ENCODE measurements around the gene SULT2B1. TPM values are rescaled to one million over a fixed set of nuclear protein-coding genes. Genes with fewer than 3 reads are reported as not detected.

Gene SULT2B1
- total and polyA plus RNA-seq, 2 of the 4 experiments (the other 2 are of a cell fraction): 0.09 TPM; not detected in 1

GRCh38 chr19:48569814-48570213 lies 17.8 kb downstream of the SULT2B1 start:
- no peaks in the 10 kb centered on the region for H3K9me3 ChIP-seq (ENCODE audit: control insufficient read depth, insufficient read depth, low read length)
- no TSS peak for BruUV-seq (replicated peaks)
- no peak overlapping the region for H3K14ac ChIP-seq (replicated peaks; ENCODE audit: low read depth, low read length)
- no peak overlapping the region for H3K18ac ChIP-seq (ENCODE audit: low read depth, low read length)
- dilution Hi-C loops (cut with HindIII; ENCODE audit: low sequenced_read_pairs, unreplicated experiment): no loop called here
- no peak for TF ChIP-seq BHLHE40 (IDR thresholded peaks at IDR 0.05; ENCODE audit: low read depth, low read length)
- TF ChIP-seq POLR2A (IDR thresholded peaks at IDR 0.05; ENCODE audit: low read depth, low read length): no peak
- TF ChIP-seq CTCF (conservative IDR thresholded peaks at IDR 0.05; ENCODE audit: low read depth, low read length): no peak
- no peak for TF ChIP-seq CEBPB (IDR thresholded peaks at IDR 0.05; ENCODE audit: low read depth, low read length)
- no peak for TF ChIP-seq MXI1 (IDR thresholded peaks at IDR 0.05; ENCODE audit: borderline replicate concordance, low read depth, low read length)
- no peak for TF ChIP-seq RCOR1 (IDR thresholded peaks at IDR 0.05; ENCODE audit: insufficient replicate concordance, low read length)
- TF ChIP-seq MAFK (IDR thresholded peaks at IDR 0.05; ENCODE audit: low read depth, low read length): no peak
- no peak overlapping the region for H2BK120ac ChIP-seq (ENCODE audit: low read depth, low read length)
- H4K8ac ChIP-seq (ENCODE audit: low read depth in 2 of 2, low read length in 2 of 2): no peak overlapping the region
- CTCF ChIA-PET: no interaction called here
- H3K9ac ChIP-seq (ENCODE audit: low read depth, low read length): no peak overlapping the region
- H3K36me3 ChIP-seq (ENCODE audit: control insufficient read depth, insufficient read depth, low read length): no peaks in the 10 kb centered on the region
- H4K20me1 ChIP-seq (ENCODE audit: insufficient read depth, low read length): no peaks in the 10 kb centered on the region
- no peaks in the 10 kb centered on the region for H3K27me3 ChIP-seq (ENCODE audit: control insufficient read depth, insufficient read depth, low read length)
- POLR2A ChIA-PET (ENCODE audit: unreplicated experiment): no interaction called here
- H3K4ac ChIP-seq (ENCODE audit: low read depth, low read length): no peak overlapping the region
- H3K23ac ChIP-seq (ENCODE audit: low read depth, low read length): no peak overlapping the region
- no peak overlapping the region for H2BK5ac ChIP-seq (ENCODE audit: low read depth, low read length, poor library complexity, severe bottlenecking)
- ATAC-seq (ENCODE audit: low read depth) (0 out of 2 replicates have a peak, but pooled peaks have one; percentile 8), DNase-seq (peak; percentile 56)
- no peaks in the 10 kb centered on the region for H3K9me1 ChIP-seq (ENCODE audit: insufficient read depth, low read length)
- no peak overlapping the region for H3K56ac ChIP-seq (ENCODE audit: extremely low read depth, insufficient read depth, low read length)
- no peak overlapping the region for H2AFZ ChIP-seq (replicated peaks; ENCODE audit: low read length, poor library complexity)
- no peaks in the 10 kb centered on the region for H3K79me1 ChIP-seq (ENCODE audit: low read depth in 1 of 2, low read length in 2 of 2)
- H2BK20ac ChIP-seq (ENCODE audit: low read depth, low read length): no peak overlapping the region
- no peak overlapping the region for H3K4me3 ChIP-seq (ENCODE audit: insufficient read depth, low read depth, low read length)
- no peak overlapping the region for H2AK9ac ChIP-seq (replicated peaks; ENCODE audit: low read depth, low read length, poor library complexity)
- no peak overlapping the region for H4K91ac ChIP-seq (ENCODE audit: insufficient read depth, low read depth, low read length)
- in situ Hi-C loops (cut with MboI; ENCODE audit: low sequenced_read_pairs): no loop called here
- H2BK15ac ChIP-seq (ENCODE audit: low read depth, low read length): no peak overlapping the region
- WGBS, 2 experiments (ENCODE audit: extremely low coverage in 2 of 2, insufficient read length in 1 of 2): 58% methylated on average over 7 of the region's 11 CpGs; no CpG with 5 or more reads in 1 of the 2 experiments
- H3K4me2 ChIP-seq (ENCODE audit: low read depth, low read length): no peak overlapping the region
- intact Hi-C loops (cut with micrococcal nuclease): no loop called here
- no peak overlapping the region for H4K5ac ChIP-seq (ENCODE audit: low read depth, low read length)
- no peak overlapping the region for H3K27ac ChIP-seq (ENCODE audit: insufficient read depth, low read length)
- no peak overlapping the region for H2AK5ac ChIP-seq (ENCODE audit: low read depth, low read length)
- H3K4me1 ChIP-seq (ENCODE audit: control insufficient read depth, insufficient read depth, low read length): peaks cover 3% of the 10 kb centered on the region; the same call in 1 of the 2 replicates
